HL-60/S4 treated with retinoic acid at 250 ng/mL for 4 days and 3 days (cell line): ENCODE measurements around the gene KIF4B.

Source experiments
- in situ Hi-C: fragments of 300-500 bp; cut with MboI; formaldehyde crosslinking; loops from 2 replicates; pipeline ENCODE4 v1.7.0; 2022; ENCODE audit warnings: low sequenced_read_pairs

KIF4B gene

GRCh38 chr5:155053501-155053900, 39.9 kb downstream of the KIF4B start:
- in situ Hi-C loops: no loop called here

GRCh38 chr5:155056644-155057269, 43.2 kb downstream of the KIF4B start:
- in situ Hi-C loops: no loop called here

DNA sequence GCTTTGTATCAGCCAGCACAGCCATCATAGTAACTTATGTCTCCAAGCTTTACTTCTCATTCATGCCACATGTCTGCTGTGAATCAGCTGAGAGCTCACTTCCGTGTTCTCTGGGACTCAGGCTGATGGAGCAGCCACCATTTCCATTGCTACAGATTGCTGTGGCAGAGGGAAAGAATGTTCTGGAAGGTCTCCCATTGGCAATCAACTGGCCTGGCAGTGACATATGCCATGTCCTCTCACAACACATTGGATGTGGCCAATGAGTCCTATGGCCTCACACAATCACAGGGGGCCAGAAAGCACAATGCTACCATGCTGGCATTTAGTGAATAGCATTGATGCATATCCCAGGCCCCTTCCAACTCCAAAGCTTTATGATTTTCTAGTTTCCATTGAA, 44.1 kb downstream of the KIF4B start:
- in situ Hi-C loops: no loop called here

DNA sequence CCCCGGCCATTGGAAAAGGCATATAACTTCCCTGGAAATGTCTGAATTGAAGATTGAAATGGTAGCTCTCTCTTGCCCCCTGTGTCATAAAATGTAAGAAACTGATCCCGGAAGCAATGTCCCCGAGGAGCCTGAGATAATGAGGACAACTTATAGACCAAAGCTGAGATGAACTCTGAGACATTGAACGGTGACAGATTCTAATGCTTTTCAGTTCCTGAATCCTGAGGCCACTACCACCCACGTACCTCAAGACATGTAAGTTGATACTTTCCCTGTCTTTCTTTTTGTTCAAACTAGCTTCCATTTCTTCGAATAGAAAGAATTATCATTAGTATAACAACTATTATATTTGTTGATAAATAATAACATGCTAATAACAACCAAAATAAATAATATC, 51.0 kb downstream of the KIF4B start:
- in situ Hi-C loops: no loop called here

GRCh38 chr5:155066886-155067595, 53.5 kb downstream of the KIF4B start:
- in situ Hi-C loops: no loop called here
